Vagina (tissue), 2 donors: ENCODE data around the gene POU2F3. TPM values are rescaled to one million over a fixed set of nuclear protein-coding genes. Genes with fewer than 3 reads are reported as not detected.

Source experiments
- DNase-seq, 2 donors: peaks; one replicate each; pipeline ENCODE4 v3.0.0-alpha.2; 2017; ENCODE audit errors: extremely low spot score in 2 of 2
- H3K27ac ChIP-seq: fragments of 200-600 bp; sonication (generic); one replicate; pipeline ENCODE4 v1.5.1; 2019
- H3K27me3 ChIP-seq: fragments of 200-600 bp; sonication (generic); one replicate; pipeline ENCODE4 v1.5.1; 2019
- H3K36me3 ChIP-seq, 2 donors: fragments of 200-600 bp; sonication (generic); one replicate each; pipeline ENCODE4 v1.5.1; 2017 to 2019
- H3K4me1 ChIP-seq: fragments of 200-600 bp; sonication (generic); one replicate; pipeline ENCODE4 v1.5.1; 2019
- H3K4me3 ChIP-seq, 2 donors: fragments of 200-600 bp; sonication (generic); 1 replicate in 1 of 2; 2 replicates in 1 of 2; pipeline ENCODE4 v1.5.1; 2016 to 2019
- H3K9me3 ChIP-seq: fragments of 200-600 bp; sonication (generic); one replicate; pipeline ENCODE4 v1.5.1; 2019
- POLR2A ChIP-seq, 2 donors: fragments of 450-650 bp; IDR thresholded peaks; one replicate each; pipeline ENCODE4 v1.6.1; 2017; ENCODE audit warnings: antibody characterized with exemption in 2 of 2, mild to moderate bottlenecking in 2 of 2, moderate library complexity in 2 of 2
- POLR2AphosphoS5 ChIP-seq, 2 donors: sonication (generic); formaldehyde crosslinking; IDR thresholded peaks; one replicate each; pipeline ENCODE4 v1.9.0; 2017; ENCODE audit warnings: antibody characterized with exemption in 2 of 2, mild to moderate bottlenecking in 2 of 2, low read depth in 1 of 2; ENCODE audit not compliant: insufficient read depth in 1 of 2
- intact Hi-C: fragments of 100-400 bp; cut with DNase I; formaldehyde crosslinking; loops from one replicate; pipeline ENCODE4 v1.15.1; 2023
- total RNA-seq: library from RNA; depleted of rRNA; stranded (reverse); fragments of >200 nt; gene quantifications from one replicate; pipeline ENCODE4 v1.2.3, GENCODE V29; 2016
- TF ChIP-seq, protein P1 (sequence below), 3 experiments: fragments of 450-650 bp in 2 of 3; fragments of 200-600 bp in 1 of 3; sonication (generic) in 1 of 3; IDR thresholded peaks; one replicate each; pipeline ENCODE4 v1.5.1; 2017 to 2019; ENCODE audit warnings: antibody characterized with exemption in 3 of 3, mild to moderate bottlenecking in 2 of 3, moderate library complexity in 2 of 3

The POU2F3 gene
- total RNA-seq, 1 donor from 2014 or later, result 2.7 TPM

DNA sequence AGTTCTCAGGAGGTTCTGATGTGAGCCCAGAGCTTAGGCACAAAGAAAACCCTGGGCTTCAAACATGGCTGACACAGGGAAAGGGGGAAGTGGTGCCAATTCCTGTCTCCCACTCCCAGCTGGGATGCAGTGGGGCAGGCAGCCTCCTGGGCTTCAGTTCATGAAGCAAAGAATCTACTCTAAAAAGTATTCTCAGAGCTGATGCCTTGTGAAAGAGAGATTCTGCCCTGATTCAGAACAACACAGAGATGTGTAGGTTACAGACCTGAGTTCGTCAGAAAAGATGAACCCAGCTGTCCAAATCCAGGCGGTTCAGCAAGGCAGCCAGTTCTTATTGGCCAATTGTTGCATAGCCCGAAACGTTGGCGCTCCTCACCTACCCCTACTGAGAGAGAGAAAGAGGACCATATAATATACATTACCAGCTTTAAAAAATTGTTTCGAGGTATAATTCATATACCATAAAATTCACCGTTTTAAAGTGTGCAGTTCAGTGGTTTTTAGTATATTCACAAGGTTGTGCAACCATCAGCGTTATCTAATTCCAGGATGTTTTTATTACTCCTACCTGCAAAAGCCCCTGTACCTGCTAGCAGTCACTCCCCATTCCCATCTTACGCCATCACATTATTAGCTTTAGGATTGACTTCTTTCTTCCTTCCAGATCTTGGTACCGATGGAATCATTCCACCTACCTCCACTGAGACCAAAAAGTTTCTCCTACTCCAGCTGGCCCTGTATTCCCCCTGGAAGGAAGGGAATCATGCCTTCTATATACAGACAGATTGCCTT, 77.9 kb downstream of the POU2F3 start:
- peak in 1 of 2 donors; percentile 70 for DNase-seq
- peak overlapping the region in 1 of 2 donors; percentile 31 for H3K4me3 ChIP-seq

DNA sequence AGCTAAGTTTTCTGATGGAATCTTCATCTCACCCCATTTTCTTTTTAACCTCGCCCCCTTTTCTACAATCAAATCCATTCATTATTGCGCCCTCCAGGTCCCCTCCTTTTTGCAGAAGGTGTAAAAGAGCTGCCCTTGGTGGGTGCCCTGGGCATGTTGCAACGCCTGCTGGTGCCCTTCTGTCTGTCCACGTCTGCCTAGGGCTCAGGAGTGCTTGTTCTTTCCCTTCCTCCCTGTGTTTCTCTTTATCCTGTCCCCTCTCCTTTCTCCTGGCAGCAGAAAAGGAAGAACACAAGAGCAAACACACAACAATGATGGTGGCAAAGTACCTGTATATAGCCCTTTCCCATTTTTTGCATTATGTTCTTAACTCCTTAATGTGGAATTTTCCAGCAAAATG, 79.0 kb downstream of the POU2F3 start:
- no peak overlapping the region for H3K4me3 ChIP-seq
- intact Hi-C loops, result no loop called here
- H3K27me3 ChIP-seq, result no peaks in the 10 kb centered on the region
- H3K4me1 ChIP-seq, result peaks cover 22% of the 10 kb centered on the region
- no peaks in the 10 kb centered on the region for H3K36me3 ChIP-seq
- TF ChIP-seq POLR2A (IDR thresholded peaks at IDR 0.05) (no peak), POLR2AphosphoS5 (IDR thresholded peaks at IDR 0.05; ENCODE audit: insufficient read depth in 1 of 2, low read depth in 1 of 2) (no peak)
- TF ChIP-seq, protein P1, sequence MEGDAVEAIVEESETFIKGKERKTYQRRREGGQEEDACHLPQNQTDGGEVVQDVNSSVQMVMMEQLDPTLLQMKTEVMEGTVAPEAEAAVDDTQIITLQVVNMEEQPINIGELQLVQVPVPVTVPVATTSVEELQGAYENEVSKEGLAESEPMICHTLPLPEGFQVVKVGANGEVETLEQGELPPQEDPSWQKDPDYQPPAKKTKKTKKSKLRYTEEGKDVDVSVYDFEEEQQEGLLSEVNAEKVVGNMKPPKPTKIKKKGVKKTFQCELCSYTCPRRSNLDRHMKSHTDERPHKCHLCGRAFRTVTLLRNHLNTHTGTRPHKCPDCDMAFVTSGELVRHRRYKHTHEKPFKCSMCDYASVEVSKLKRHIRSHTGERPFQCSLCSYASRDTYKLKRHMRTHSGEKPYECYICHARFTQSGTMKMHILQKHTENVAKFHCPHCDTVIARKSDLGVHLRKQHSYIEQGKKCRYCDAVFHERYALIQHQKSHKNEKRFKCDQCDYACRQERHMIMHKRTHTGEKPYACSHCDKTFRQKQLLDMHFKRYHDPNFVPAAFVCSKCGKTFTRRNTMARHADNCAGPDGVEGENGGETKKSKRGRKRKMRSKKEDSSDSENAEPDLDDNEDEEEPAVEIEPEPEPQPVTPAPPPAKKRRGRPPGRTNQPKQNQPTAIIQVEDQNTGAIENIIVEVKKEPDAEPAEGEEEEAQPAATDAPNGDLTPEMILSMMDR (IDR thresholded peaks at IDR 0.05), result no peak
- no peak overlapping the region for H3K27ac ChIP-seq
- no peaks in the 10 kb centered on the region for H3K9me3 ChIP-seq
- peak in 1 of 2 donors; percentile 22 for DNase-seq

More for the DNA sequence above, 77.9 kb downstream of the POU2F3 start:
- no peaks in the 10 kb centered on the region for H3K27me3 ChIP-seq
- peak overlapping the region; percentile 83 for H3K27ac ChIP-seq
- H3K36me3 ChIP-seq, result no peaks in the 10 kb centered on the region
- no peaks in the 10 kb centered on the region for H3K9me3 ChIP-seq
- H3K4me1 ChIP-seq, result peaks cover 22% of the 10 kb centered on the region
- intact Hi-C loops, result no loop called here
- TF ChIP-seq POLR2AphosphoS5 (IDR thresholded peaks at IDR 0.05; ENCODE audit: insufficient read depth in 1 of 2, low read depth in 1 of 2), result no peak
- TF ChIP-seq, protein P1 (IDR thresholded peaks at IDR 0.05), result no peak
- TF ChIP-seq POLR2A (IDR thresholded peaks at IDR 0.05), result no peak

DNA sequence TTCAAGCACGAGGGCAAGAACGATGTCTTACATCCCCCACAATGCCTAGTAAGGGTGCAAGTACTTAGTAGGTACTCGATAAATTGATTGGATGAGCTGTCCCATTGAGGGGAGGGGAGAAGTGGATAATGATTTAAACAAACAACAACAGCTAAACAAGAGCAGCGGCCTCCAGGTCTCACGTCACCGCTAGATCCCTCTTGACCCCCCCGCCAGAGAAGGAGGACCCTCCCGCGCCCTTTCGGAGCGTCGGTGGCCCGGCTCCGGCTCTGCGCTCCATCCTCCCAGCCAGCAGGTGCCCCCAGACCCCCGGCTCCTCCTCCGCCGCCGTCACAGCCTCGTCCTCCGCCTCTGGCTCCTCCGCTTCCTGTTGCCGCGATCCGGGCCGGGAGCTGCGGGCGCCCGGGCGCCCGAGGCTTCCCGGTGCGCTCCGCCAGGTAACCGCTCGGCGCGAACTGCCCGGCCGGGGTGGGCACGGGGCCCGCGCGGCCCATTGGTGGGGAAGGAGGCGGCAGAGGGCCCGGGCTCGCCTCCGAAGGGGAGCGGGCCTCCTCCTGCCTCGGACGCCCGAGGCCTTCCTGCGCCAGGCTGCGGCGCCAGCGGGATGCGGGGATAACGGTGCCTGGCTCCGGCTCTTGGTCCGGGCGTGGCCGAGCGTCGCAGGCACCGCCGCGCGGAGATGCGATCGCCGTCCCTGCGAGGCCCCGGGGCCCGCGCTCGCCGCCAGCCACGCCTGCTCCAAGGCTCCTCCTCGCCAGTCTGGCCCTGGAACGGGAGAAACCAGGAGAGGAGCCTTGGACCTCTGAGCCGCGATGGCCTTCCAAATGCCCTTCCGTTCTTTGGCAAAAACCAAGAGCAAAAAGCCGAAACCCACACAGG, 85.2 kb downstream of the POU2F3 start, which contains the start of gene TLCD5:
Gene TLCD5, plus strand, starts transcription at position 368 of the 879 bp plus-strand sequence. CDS start 2,143 bp downstream, outside the sequence.
- intact Hi-C loops, result no loop called here
- TF ChIP-seq, protein P1 (IDR thresholded peaks at IDR 0.05), result no peak
- TF ChIP-seq POLR2A (IDR thresholded peaks at IDR 0.05) (peak in 1 of 2 donors; percentile 67), POLR2AphosphoS5 (IDR thresholded peaks at IDR 0.05; ENCODE audit: insufficient read depth in 1 of 2, low read depth in 1 of 2) (peak in 1 of 2 donors; percentile 49)
- peak within 1 kb of the TSS; percentile 89 for H3K27ac ChIP-seq
- H3K4me1 ChIP-seq, result peaks cover 23% of the 10 kb centered on the region
- no peak for DNase-seq
- H3K36me3 ChIP-seq, result peaks cover 0 to 4% of the 10 kb centered on the region in 2 donors
- H3K4me3 ChIP-seq, result peak within 1 kb of the TSS; percentile 56 to 85
- H3K27me3 ChIP-seq, result no peaks in the 10 kb centered on the region
- H3K9me3 ChIP-seq, result no peaks in the 10 kb centered on the region

DNA sequence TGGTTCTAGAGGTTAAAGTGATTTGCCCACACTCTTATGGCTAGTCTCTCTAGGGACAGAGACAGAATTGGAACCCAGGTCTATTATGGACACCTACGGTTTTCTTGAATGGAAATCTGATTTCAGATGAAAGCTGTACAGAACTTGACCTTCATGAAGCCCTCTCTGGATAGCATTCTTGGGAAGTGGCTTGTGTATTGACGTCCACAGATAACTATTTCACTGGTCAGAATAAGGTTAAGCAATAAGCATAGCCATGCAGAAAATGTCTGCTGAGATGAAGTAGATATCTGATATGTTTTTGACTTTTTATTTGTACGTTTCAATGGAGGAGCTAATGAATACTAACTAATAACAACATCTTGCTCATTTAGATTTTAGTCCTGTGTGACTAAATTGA, 86.3 kb downstream of the POU2F3 start:
- H3K4me1 ChIP-seq, result peaks cover 25% of the 10 kb centered on the region
- intact Hi-C loops, result no loop called here

More for the DNA sequence above, 86.3 kb downstream of the POU2F3 start:
- Histone ChIP-seq H3K4me3 (no peak overlapping the region), H3K9me3 (no peaks in the 10 kb centered on the region), H3K36me3 (peaks cover 0 to 7% of the 10 kb centered on the region in 2 donors), H3K27me3 (no peaks in the 10 kb centered on the region), H3K27ac (peak overlapping the region; percentile 89)
- no peak for DNase-seq
- TF ChIP-seq POLR2A (IDR thresholded peaks at IDR 0.05) (no peak), POLR2AphosphoS5 (IDR thresholded peaks at IDR 0.05; ENCODE audit: insufficient read depth in 1 of 2, low read depth in 1 of 2) (no peak)
- TF ChIP-seq, protein P1 (IDR thresholded peaks at IDR 0.05), result no peak
